HG03575 (cell line): ENCODE data around the gene PRDM10.

Experiments
- ATAC-seq: cut with Tn5 transposase; IDR thresholded peaks from one replicate; pipeline ENCODE4 v1.9.1; 2021; ENCODE audit not compliant: unreplicated experiment, insufficient number of reproducible peaks, low FRiP score; ENCODE audit errors: extremely low read depth

Gene PRDM10

DNA sequence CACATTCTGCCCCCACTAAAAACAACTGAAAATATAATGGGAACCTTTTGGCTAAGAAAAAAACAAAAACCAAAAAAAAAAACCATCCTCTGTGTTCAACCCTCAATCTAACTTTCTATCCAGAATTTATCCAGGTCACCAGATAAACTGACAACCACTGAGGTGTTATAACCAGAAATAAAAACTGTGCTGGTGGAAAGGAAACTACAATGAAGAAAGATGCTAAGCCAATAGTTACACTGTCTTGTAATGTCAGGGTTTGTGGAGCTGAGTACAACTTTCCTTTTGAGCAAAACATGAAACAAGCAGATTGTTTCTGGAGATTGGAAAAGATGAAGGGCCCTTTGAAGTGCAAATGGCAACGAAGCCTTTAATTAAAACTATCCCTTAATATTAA is 50.8 kb downstream of the PRDM10 start:
- no peak for ATAC-seq

DNA sequence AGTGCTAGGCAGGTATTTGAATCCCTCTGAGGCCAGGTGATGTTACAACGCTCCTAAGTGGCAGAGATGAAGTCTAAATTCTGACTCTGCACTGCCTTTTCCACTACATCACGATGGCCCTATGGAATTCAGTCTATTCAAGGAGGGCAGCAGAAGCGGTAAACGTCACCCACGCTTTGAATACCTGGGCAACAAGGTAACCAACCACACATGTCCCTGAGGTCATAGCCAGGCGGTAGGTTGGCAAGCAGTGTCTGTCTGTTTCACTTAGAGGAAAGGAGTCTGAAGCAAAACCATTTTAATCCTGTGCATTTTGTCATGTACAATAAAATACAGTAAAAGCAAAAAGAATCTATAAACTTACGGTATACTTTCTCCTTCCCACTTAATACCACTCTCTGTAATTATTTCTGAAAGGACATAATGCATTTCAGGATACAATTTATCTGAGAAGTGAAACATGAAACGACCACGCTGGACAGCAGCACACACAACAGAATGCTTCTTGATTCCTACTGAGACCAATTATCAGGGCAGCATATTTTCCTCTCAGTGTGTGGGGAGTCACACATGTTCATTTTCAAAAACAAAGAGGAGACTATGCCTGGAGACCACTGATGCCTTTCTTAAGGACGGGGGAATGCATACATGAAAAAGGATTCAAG is 51.3 kb downstream of the PRDM10 start:
- ATAC-seq, result no peak

DNA sequence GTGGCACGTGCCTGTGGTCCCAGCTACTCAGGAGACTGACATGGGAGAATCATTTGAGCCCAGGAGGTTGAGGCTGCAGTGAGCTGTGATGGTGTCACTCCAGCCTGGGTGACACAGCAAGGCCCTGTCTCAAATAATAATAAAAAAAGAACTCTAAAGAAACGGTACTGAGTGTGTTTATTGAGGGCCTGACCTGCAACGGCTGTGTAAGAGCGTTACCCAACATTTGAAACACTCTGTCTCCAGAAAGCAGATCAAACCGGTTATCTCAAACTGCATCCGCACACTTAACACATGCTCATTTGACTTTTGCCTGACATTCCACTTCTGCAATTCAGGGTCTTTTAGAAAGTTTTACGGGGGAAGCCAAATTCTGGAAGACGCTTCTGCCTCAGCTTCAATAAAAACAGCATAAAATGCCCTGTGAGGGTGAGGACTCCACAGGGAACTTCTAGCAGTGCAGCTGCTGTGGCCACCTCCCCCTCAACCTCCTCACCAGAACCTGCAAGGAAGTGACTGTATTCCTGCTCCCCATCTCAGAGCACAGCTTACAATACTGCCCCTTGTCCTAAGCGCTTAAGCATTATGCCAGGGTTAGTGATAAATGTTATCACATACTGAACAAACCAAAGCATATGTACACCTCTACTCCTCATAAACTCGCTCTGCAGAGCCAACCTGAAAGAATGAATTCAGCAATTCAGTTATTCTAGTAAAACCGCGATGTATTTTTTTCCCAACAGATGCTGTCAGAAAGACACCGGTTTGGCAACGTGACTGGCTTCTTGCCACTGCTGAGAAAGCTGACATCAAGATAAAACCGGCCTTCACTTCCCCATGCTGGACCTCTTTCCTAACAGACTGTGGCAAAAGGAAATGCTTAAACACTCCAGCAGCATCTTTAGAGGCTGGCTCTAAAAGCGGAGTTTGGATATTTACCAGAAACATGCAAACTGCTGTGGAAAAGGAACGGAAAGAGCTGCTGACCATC is 52.2 kb downstream of the PRDM10 start:
- ATAC-seq, result no peak

DNA sequence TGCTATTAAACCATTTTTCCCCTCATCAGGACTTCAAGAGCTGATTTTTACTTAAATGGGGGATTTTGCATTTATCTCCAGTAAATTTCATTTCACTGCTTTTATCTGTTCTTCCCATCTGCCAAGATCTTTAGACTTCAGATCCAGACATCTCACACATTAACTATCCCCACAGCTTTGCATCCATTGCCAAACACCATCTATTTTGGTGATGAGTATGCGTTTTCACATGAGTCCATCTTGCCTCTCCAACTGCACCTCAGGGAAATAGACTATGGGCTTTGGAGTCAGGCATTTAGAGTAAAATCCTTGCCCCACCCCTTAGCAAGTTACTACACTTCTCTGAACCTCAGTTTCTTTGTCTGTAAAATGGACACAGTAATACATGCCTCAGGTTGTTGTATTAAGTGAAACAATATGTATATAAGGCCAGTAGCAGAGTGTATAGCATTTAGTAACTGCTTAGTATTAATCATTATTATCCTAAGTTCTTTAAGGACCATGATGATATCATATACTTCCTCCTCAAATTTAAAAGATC is 53.6 kb downstream of the PRDM10 start:
- ATAC-seq, result no peak

DNA sequence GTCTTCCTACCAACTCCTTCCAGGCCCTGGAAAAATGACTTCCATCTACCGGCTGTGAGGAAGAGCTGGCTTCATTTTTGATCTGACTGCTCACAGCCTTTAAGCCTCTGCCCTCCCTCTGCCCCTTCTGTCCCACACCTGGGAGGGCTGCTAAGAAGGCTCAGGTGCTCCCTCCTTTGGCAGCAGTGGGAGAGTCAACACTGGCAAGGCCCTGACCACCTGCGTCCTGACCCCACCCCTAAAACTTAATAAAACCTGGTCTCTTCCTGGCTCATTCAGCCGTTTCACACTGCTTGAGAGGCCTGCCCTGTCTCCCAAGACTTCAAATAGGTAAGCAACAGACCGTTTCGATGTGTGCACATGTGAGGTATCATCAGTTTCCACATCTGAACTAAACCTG is 55.2 kb downstream of the PRDM10 start:
- ATAC-seq, result no peak

DNA sequence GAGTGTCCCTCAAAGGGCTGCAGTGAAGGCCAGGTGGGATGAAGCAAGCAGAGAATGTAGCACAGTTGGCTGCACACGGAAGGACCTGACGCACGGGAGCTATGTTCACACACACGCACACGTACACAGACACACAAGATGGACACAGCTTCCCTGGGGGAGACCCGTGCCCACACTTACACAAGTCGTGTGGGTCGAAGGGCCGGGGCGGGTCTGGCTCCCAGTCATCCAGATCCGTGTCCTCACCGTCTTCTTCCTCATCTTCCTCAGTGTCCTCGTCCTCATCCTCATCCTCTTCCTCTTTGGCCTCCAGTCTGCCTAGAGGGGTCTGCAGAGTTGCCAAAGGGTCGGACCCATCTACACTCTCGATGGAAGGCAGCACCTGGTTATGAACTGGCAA is 55.7 kb downstream of the PRDM10 start:
- no peak for ATAC-seq

DNA sequence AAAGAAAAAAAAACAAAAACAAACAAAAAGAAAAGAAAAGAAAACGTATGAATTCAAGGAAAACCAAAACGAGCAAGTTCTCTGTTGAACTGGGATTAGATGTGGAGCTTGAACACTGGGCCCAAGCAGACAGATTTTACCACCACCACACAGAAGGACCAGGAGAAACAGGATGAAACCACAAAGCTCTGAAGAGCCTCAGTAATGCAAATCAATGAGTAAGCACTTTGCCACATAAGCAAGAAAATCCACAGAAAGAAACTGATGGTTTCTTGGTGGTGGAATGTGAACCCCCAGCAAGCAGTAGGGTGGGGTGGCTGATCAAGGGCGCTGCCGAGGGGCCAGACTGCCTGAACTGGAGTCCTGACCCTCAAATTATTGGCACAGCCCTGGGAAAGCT is 56.4 kb downstream of the PRDM10 start:
- ATAC-seq, result no peak

DNA sequence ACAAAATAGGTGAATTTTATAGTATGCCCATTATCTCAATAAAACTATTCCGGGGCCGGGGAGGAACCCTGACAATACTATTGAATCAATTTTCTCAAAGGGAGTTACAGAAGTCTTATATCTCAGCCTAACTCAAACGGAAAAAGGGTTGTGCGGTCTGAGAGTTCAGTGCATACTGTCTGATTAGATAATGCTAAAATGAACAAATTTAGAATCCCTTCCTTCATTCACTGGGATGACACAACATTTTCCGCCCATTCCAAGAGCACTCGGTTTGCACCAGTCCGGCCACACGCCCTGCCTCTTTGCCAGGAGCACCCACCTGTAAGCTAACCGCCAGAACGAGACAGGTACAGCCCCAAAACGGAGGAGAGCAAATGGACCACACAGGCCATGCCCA is 57.3 kb downstream of the PRDM10 start:
- no peak for ATAC-seq

DNA sequence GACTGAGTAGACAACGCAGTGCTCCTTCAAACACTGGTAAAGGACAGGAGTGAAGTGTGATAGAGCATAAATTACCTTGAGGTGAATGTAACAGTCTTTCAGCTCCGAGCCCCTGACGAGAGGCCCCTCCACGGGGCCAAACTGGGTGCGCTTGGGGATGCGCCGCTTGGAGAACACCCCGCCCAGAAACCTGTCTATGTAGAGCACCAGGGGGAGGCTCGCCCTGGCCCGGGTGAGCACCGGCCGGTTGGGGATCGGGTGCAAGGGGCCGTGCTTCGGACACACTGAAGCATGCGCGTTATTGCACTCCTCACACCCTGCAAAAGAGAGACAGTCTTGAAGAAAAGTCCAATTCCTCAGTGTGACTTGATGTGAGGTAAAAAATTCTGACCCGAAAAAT is 57.9 kb downstream of the PRDM10 start:
- no peak for ATAC-seq

DNA sequence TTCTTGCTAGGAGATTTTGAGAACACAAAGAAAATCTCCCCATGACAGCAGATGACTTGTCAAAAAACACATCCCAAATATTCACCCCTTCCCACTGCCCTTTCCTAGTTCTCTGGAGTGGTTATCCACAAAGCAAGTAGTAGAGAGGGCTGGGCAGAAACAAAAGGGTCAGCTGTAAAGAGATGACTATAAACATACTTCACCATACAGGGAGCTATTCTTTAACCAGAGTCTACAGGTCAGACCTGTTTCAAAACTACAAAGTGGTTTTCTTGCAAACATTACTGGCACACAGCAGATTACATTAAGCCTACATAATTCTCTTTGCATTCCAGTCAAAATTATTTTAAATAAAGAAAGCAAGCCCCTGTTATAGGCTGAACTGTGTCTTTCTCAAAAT is 59.6 kb downstream of the PRDM10 start:
- no peak for ATAC-seq

DNA sequence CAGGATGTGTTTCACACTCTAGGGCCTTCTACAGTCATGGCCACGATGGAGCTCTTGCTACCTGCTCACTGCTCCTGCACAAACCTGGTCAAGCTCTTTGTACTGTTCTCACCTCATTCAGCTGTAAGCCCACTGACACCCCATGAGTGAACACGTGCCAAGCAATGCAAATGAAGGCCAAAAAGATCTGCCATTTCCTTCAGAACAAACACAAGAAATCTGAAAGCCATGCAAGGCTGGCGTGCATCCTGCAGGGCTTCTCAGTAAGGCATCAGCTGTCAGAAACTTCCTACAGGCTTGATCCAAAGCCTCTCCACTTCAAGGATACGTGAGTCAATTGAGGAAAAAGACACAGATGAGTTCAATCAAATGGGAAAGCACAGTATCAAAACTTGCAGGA is 63.1 kb downstream of the PRDM10 start:
- ATAC-seq, result no peak

DNA sequence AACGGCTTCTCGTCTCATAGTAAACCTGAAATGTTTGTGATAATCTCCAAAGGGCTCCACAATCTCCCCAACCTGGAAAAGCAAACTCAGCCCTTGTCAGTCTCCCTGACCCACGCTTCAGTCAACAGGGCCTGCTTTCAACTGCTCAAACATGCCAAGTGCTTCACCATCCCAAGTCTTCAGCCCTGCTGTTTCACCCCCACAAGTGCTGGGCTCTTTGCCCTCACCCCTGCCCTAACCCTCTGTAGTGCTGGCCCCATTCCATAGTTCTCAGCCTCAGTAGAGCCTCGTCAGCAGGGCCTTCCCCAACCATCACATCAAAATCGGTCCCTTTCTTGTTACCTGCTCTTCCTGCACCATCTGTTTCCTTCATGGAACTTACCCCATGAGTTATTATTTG is 63.9 kb downstream of the PRDM10 start:
- ATAC-seq, result no peak

DNA sequence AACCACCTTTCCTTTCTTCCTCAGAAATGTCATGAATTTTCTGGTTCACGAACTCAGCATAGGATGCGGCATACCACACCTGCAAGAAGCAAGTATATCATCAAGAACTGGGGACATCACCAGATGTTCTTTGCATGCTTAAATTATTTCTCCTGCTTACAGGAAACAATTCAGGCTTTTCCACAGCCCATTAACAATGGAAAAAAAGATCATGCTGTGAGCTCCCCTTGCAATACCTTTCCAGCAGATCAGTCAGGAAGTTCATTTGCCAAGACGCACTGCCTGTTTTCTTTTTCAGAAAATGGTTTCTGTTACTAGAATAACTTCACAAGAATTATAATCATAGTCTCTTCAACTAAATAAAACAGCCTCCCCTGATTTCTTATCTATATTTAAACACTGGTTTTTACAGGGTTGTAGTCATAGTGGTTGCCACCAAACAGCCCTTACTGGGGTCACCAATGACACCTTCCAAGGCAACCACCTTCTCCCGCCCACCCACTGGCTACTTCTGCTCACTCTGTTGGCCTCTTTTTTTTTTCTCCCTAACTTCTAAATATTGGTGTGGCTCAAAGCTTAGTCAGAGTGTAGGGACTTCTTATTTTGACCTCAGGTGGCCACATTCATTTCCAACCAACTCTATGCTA is 64.9 kb downstream of the PRDM10 start:
- no peak for ATAC-seq

DNA sequence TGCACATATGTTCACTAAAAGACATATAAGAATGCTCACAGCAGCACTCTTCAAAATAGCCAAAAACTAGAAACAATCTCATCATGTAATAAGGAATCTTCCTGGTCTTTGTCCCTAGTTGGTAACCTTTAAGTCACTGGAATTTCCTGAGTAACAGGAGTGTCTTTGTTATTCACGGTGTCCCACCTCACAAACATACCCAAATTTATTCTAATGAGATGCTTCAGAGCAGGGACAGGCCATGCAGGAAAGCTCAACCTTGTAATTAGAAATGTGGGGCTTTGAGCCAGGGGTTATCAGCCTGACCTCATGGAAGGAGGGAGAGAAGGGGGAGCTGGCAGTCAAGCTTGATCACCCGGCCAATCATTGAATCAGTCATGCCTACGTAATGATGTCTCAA is 66.9 kb downstream of the PRDM10 start:
- no peak for ATAC-seq

DNA sequence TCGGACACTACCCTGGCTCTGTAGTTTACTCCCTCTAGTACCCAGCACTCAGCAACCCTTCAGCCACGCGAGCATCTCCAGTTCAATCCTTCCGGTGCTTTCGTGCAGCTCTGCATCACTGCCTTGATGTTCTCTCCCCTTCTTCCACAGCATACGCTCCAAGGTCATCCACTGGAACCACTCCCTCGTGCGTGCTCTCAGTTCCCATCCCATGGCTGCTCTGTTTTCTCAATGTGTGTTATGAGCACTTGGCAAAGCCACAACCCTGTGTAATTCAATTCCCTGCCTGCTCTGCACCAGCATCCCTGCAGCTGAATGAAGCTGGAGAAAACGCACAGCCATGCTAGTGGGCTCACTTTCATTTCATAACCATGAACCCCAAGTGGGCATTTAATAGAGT is 68.7 kb downstream of the PRDM10 start:
- ATAC-seq, result no peak

DNA sequence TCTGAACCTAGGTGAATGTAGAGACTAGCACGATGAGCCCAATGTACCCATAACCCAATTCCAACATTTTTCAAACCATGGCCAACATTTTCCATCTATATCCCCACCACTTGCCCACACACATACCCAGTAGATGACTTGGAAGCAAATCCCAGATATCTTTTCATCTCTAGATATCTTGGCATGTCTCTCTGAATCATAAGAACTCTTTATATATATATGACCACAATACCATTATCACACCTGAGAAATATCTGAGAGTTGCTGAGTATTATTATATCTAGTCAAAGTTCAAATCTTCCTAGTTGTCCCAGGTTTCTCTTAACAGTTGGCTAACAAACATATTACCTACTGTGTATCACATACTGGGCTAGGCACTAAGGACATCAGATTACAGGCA is 69.4 kb downstream of the PRDM10 start:
- no peak for ATAC-seq

DNA sequence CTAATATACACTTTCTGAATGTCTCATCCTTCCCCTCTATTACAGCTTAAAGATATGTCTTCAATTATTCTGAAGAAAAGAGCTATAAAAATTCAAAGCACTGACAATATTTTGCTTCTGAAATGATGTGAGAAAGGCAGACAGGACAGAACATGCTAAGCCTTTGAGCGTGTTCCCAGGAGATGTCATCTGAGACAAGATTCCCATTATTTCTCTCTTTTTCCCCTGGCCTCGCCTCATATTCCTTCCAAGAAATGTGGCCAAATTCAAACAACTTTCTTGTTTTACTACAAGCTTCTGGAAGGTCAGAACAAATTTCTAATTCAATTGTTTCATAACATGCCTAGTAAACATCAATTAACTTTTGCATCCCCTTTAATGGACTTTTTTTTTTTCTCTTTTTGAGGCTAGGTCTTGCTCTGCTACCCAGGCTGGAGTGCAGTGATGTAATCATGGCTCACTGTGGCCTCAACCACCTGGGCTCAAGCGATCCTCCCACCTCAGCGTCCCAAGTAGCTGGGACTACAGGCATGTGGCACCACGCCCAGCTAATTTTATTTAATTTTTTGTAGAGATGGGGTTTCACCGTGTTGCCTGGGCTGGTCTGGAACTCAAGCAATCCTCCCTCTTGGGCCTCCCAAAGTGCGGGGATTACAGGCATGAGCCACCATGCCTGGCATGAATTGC is 70.1 kb downstream of the PRDM10 start:
- no peak for ATAC-seq

DNA sequence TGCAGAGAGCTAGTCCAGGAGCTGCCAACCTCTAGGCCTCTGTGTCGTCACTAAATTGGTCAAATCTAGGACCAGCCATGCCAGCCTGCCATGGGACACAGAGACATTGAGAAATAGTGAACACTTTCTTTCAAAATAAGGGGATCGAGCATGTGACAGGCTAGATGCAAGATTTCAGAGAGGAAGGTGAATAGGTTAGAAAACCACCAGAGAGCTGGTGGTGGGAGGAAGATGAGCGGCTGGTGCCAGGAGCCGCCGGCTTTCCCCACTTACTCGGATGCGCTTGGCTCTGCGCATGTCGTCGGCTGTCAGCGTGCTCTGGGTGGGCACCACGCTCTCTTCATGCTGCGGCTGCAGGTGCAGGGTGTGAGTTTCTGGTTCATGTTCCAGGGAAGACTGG is 71.9 kb downstream of the PRDM10 start:
- ATAC-seq, result no peak

DNA sequence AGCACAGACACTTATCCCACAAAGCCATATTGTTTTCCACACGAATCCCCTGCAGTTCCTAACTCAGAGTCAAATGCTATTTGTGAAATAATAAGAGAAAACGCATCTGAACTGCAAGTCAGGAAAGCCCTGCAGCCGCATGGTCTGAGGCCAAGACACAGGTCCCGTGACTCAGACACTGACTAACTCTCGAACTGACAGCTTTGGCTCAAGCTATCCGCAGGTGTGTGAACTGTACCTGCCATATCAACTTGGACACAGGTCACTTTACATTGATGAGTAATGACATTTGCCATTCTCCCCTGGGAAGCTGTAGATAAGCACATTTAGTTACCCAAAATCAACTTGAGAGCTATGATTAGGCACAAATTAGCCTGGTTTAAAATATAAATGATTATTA is 72.3 kb downstream of the PRDM10 start:
- no peak for ATAC-seq
